Measurements from ENCODE around the gene KANSL1L.
"Not testable (repeated sequence)": the region's sequence is repeated elsewhere in the genome, so short reads cannot be mapped to it uniquely, and the experiment has no call there.

KANSL1L gene

GRCh38 chr2:210195101-210195852, 24.1 kb upstream of the KANSL1L start:
- H3K9me3 ChIP-seq = no peaks in the 10 kb centered on the region
- H3K27ac ChIP-seq = no peak overlapping the region
- TF ChIP-seq CTCF (IDR thresholded peaks at IDR 0.05) = peak; percentile 69
- H3K4me3 ChIP-seq (ENCODE audit: low read depth in 1 of 2, low read length in 1 of 2) = peak overlapping the region in 1 of 2 experiments; percentile 42
- no peaks in the 10 kb centered on the region for H3K27me3 ChIP-seq
- H3K36me3 ChIP-seq = no peaks in the 10 kb centered on the region
- H3K4me1 ChIP-seq (ENCODE audit: control insufficient read depth in 1 of 2, insufficient read depth in 1 of 2, low read depth in 1 of 2, low read length in 1 of 2) = peaks cover 5 to 7% of the 10 kb centered on the region in 2 experiments

GRCh38 chr2:210190345-210190744, 19.1 kb upstream of the KANSL1L start:
- no peak overlapping the region for H3K4me3 ChIP-seq (ENCODE audit: low read depth in 1 of 2, low read length in 1 of 2)
- peaks cover 5 to 6% of the 10 kb centered on the region in 2 experiments for H3K4me1 ChIP-seq (ENCODE audit: control insufficient read depth in 1 of 2, insufficient read depth in 1 of 2, low read depth in 1 of 2, low read length in 1 of 2)
- H3K27me3 ChIP-seq = no peaks in the 10 kb centered on the region
- no peaks in the 10 kb centered on the region for H3K36me3 ChIP-seq
- H3K9me3 ChIP-seq = no peaks in the 10 kb centered on the region
- TF ChIP-seq CTCF (IDR thresholded peaks at IDR 0.05) = no peak
- no peak overlapping the region for H3K27ac ChIP-seq

- H3K4me1 ChIP-seq (ENCODE audit: control insufficient read depth in 1 of 2, insufficient read depth in 1 of 2, low read depth in 1 of 2, low read length in 1 of 2) = no peaks in the 10 kb centered on the region
- TF ChIP-seq CTCF (IDR thresholded peaks at IDR 0.05) = no peak
- H3K9me3 ChIP-seq = no peaks in the 10 kb centered on the region
- no peak overlapping the region for H3K27ac ChIP-seq
- H3K36me3 ChIP-seq = no peaks in the 10 kb centered on the region
- H3K27me3 ChIP-seq = no peaks in the 10 kb centered on the region
- no peak overlapping the region for H3K4me3 ChIP-seq (ENCODE audit: low read depth in 1 of 2, low read length in 1 of 2)
These were observed 18.4 kb upstream of the KANSL1L start for GRCh38 chr2:210189452-210190138.

- Histone ChIP-seq H3K4me3 (ENCODE audit: low read depth in 1 of 2, low read length in 1 of 2) (no peak overlapping the region), H3K4me1 (ENCODE audit: control insufficient read depth in 1 of 2, insufficient read depth in 1 of 2, low read depth in 1 of 2, low read length in 1 of 2) (no peaks in the 10 kb centered on the region)
- TF ChIP-seq CTCF (IDR thresholded peaks at IDR 0.05) = no peak
These were observed 17.5 kb upstream of the KANSL1L start for GRCh38 chr2:210188755-210189154.

GRCh38 chr2:210188190-210188589, 17.0 kb upstream of the KANSL1L start:
- no peak overlapping the region for H3K4me3 ChIP-seq (ENCODE audit: low read depth in 1 of 2, low read length in 1 of 2)

More at GRCh38 chr2:210188755-210189154, 17.5 kb upstream of the KANSL1L start:
- Histone ChIP-seq H3K27me3 (no peaks in the 10 kb centered on the region), H3K36me3 (no peaks in the 10 kb centered on the region), H3K27ac (no peak overlapping the region), H3K9me3 (no peaks in the 10 kb centered on the region)

GRCh38 chr2:210183936-210184335, 12.7 kb upstream of the KANSL1L start:
- not testable (repeated sequence) for H3K4me1 ChIP-seq (ENCODE audit: control insufficient read depth in 1 of 2, insufficient read depth in 1 of 2, low read depth in 1 of 2, low read length in 1 of 2); H3K27me3 ChIP-seq; H3K9me3 ChIP-seq; H3K36me3 ChIP-seq; H3K27ac ChIP-seq; H3K4me3 ChIP-seq (ENCODE audit: low read depth in 1 of 2, low read length in 1 of 2)

More at GRCh38 chr2:210188190-210188589, 17.0 kb upstream of the KANSL1L start:
- no peak overlapping the region for H3K27ac ChIP-seq
- no peak for TF ChIP-seq CTCF (IDR thresholded peaks at IDR 0.05)
- no peaks in the 10 kb centered on the region for H3K27me3 ChIP-seq
- H3K9me3 ChIP-seq = no peaks in the 10 kb centered on the region
- H3K4me1 ChIP-seq (ENCODE audit: control insufficient read depth in 1 of 2, insufficient read depth in 1 of 2, low read depth in 1 of 2, low read length in 1 of 2) = no peaks in the 10 kb centered on the region
- no peaks in the 10 kb centered on the region for H3K36me3 ChIP-seq

GRCh38 chr2:210181606-210182088, 10.4 kb upstream of the KANSL1L start:
- not testable (repeated sequence) for H3K27me3 ChIP-seq; H3K9me3 ChIP-seq; H3K4me3 ChIP-seq (ENCODE audit: low read depth in 1 of 2, low read length in 1 of 2); H3K36me3 ChIP-seq; H3K27ac ChIP-seq; H3K4me1 ChIP-seq (ENCODE audit: control insufficient read depth in 1 of 2, insufficient read depth in 1 of 2, low read depth in 1 of 2, low read length in 1 of 2)

- not testable (repeated sequence) for H3K27me3 ChIP-seq; H3K9me3 ChIP-seq; H3K4me3 ChIP-seq (ENCODE audit: low read depth in 1 of 2, low read length in 1 of 2); H3K27ac ChIP-seq; H3K4me1 ChIP-seq (ENCODE audit: control insufficient read depth in 1 of 2, insufficient read depth in 1 of 2, low read depth in 1 of 2, low read length in 1 of 2); H3K36me3 ChIP-seq
These were observed 9.9 kb upstream of the KANSL1L start for GRCh38 chr2:210181033-210181605.

All from neutrophil (primary cell).